A673 (cell line): ENCODE measurements around the gene SVOPL.

ENCODE experiments used
- CTCF ChIP-seq: fragments of 300-800, 200-600 bp; sonication (generic); conservative IDR thresholded peaks from 2 replicates; pipeline ENCODE4 v1.5.1; 2017; ENCODE audit warnings: low read depth, mild to moderate bottlenecking, antibody characterized with exemption, low read length, moderate library complexity, mixed read lengths
- EZH2 ChIP-seq: fragments of 200-600 bp; sonication (generic); IDR thresholded peaks from 2 replicates; pipeline ENCODE4 v1.6.1; 2017; ENCODE audit warnings: borderline replicate concordance, low read depth, mild to moderate bottlenecking, mixed read lengths, antibody characterized with exemption, low read length; ENCODE audit not compliant: poor library complexity, severe bottlenecking

DNA sequence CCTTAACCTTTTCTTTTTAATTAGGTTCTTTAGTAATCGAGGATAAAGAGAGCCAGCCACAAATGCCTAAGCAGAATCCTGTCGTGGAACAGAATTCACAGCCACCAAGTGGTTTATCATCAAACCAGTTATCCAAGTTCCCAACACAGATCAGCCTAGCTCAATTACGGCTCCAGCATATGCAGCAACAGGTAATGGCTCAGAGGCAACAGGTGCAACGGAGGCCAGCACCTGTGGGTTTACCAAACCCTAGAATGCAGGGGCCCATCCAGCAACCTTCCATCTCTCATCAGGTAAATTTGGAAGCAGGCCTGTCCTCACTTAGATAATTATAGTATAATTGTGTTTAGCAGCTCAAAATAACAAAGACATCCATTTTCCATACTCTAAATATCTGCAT, 146.5 kb downstream of the SVOPL start:
- TF ChIP-seq CTCF (no peak), EZH2 (no peak)
